Keratinocyte (primary cell): ENCODE measurements around the gene DNTTIP2. TPM values are rescaled to one million over a fixed set of nuclear protein-coding genes. Genes with fewer than 3 reads are reported as not detected.

ENCODE experiments used
- DNase-seq: peaks from one replicate; pipeline ENCODE4 v3.0.0-alpha.2; 2011; ENCODE audit warnings: low read depth, missing footprints, low spot score
- FAIRE-seq: peaks from 2 replicates; lab custom pipeline; 2011; peaks lifted over from hg19 to GRCh38; lab: Jason Lieb, UNC
- H2AFZ ChIP-seq: 2 replicates; pipeline ENCODE4 v1.6.0; 2012; ENCODE audit warnings: low read length, control low read depth, inconsistent platforms; ENCODE audit not compliant: control insufficient read depth
- H3K27ac ChIP-seq: 2 replicates; pipeline ENCODE4 v1.5.1; 2011; ENCODE audit warnings: low read length; ENCODE audit not compliant: control insufficient read depth, insufficient read depth
- H3K27me3 ChIP-seq: 3 replicates; pipeline ENCODE4 v1.6.0; 2011; ENCODE audit warnings: low read length; ENCODE audit not compliant: control insufficient read depth, insufficient read depth; ENCODE audit errors: extremely low read depth
- H3K36me3 ChIP-seq, 2 experiments: 2 replicates in 1 of 2; 3 replicates in 1 of 2; pipeline ENCODE4 v1.5.1; 2011; ENCODE audit warnings: low read length in 2 of 2, mild to moderate bottlenecking in 1 of 2; ENCODE audit not compliant: control insufficient read depth in 2 of 2, insufficient read depth in 2 of 2; ENCODE audit errors: extremely low read depth in 1 of 2
- H3K4me1 ChIP-seq: 3 replicates; pipeline ENCODE4 v1.5.1; 2011; ENCODE audit warnings: low read length; ENCODE audit not compliant: control insufficient read depth, insufficient read depth; ENCODE audit errors: extremely low read depth
- H3K4me2 ChIP-seq: 3 replicates; pipeline ENCODE4 v1.6.0; 2011; ENCODE audit warnings: low read depth, low read length; ENCODE audit not compliant: control insufficient read depth, insufficient read depth; ENCODE audit errors: extremely low read depth
- H3K4me3 ChIP-seq, 3 experiments: fragments of 200-600 bp in 1 of 3; sonication (generic) in 1 of 3; 2 replicates in 2 of 3; 3 replicates in 1 of 3; pipeline ENCODE4 v1.5.1; 2011 to 2016; ENCODE audit warnings: low read length in 3 of 3, mild to moderate bottlenecking in 3 of 3, control low read depth in 2 of 3, inconsistent platforms in 1 of 3, low read depth in 1 of 3, mixed read lengths in 1 of 3, mixed run types in 1 of 3, moderate library complexity in 1 of 3; ENCODE audit not compliant: control insufficient read depth in 2 of 3, insufficient read depth in 2 of 3; ENCODE audit errors: extremely low read depth in 1 of 3
- H3K79me2 ChIP-seq: 2 replicates; pipeline ENCODE4 v1.6.0; 2012; ENCODE audit warnings: low read length; ENCODE audit not compliant: control insufficient read depth, insufficient read depth
- H3K9ac ChIP-seq: 3 replicates; pipeline ENCODE4 v1.6.0; 2011; ENCODE audit warnings: low read length; ENCODE audit not compliant: control insufficient read depth, insufficient read depth; ENCODE audit errors: extremely low read depth
- H3K9me1 ChIP-seq: 3 replicates; pipeline ENCODE4 v1.6.0; 2011; ENCODE audit warnings: low read length; ENCODE audit not compliant: control insufficient read depth, insufficient read depth; ENCODE audit errors: extremely low read depth
- H3K9me3 ChIP-seq: 2 replicates; pipeline ENCODE4 v1.5.1; 2012; ENCODE audit warnings: low read depth, low read length; ENCODE audit not compliant: control insufficient read depth
- H4K20me1 ChIP-seq: 3 replicates; pipeline ENCODE4 v1.6.0; 2011; ENCODE audit warnings: low read length; ENCODE audit not compliant: control insufficient read depth, insufficient read depth; ENCODE audit errors: extremely low read depth
- CTCF ChIP-seq, 3 experiments: IDR thresholded peaks in 1 of 3; conservative IDR thresholded peaks in 1 of 3; optimal IDR thresholded peaks in 1 of 3; 2 replicates in 2 of 3; 3 replicates in 1 of 3; pipeline versions ENCODE3 to v1.5.1; 2011; ENCODE audit warnings: low read length in 3 of 3, mild to moderate bottlenecking in 3 of 3, moderate library complexity in 2 of 3, control low read depth in 1 of 3, inconsistent platforms in 1 of 3; ENCODE audit not compliant: insufficient read depth in 2 of 3; ENCODE audit errors: extremely low read depth in 1 of 3
- EZH2 ChIP-seq: IDR thresholded peaks from one replicate; pipeline ENCODE4 v1.6.1; 2012; ENCODE audit warnings: inconsistent platforms, mild to moderate bottlenecking, low read length, moderate library complexity
- dilution Hi-C: fragments of 300-500 bp; cut with MboI; formaldehyde crosslinking; loops from one replicate; pipeline ENCODE4 v1.7.0; 2020; ENCODE audit warnings: low sequenced_read_pairs; ENCODE audit not compliant: extremely low pct_ligation_motif_present
- polyA plus RNA-seq, 5 experiments: library from polyadenylated mRNA; depleted of rRNA in 3 of 5; stranded (reverse) in 3 of 5; stranded (forward) in 1 of 5; unstranded in 1 of 5; fragments of >200 nt; gene quantifications; 1 replicate in 1 of 5; 2 replicates in 3 of 5; 3 replicates in 1 of 5; pipeline versions ENCODE4 v1.2.1 to v1.2.3, GENCODE V29; 2011 to 2012; ENCODE audit warnings: missing spikeins in 2 of 5, low read depth in 1 of 5, low replicate concordance in 1 of 5

DNTTIP2 gene
- polyA plus RNA-seq, 1 donor (not counting 4 experiments of a cell fraction or from before 2014, with no cell fraction given), result 46.2 TPM

- Histone ChIP-seq H3K4me2 (no peak overlapping the region), H3K36me3 (no peaks in the 10 kb centered on the region), H3K79me2 (no peaks in the 10 kb centered on the region), H2AFZ (no peak overlapping the region), H3K9ac (no peak overlapping the region), H3K27me3 (no peaks in the 10 kb centered on the region), H3K27ac (no peak overlapping the region), H3K9me3 (no peaks in the 10 kb centered on the region), H3K4me3 (no peak overlapping the region), H4K20me1 (no peaks in the 10 kb centered on the region), H3K9me1 (peaks cover 2% of the 10 kb centered on the region), H3K4me1 (peaks cover 12% of the 10 kb centered on the region)
- no peak for DNase-seq
- TF ChIP-seq CTCF (optimal IDR thresholded peaks at IDR 0.05 in 1 of 3, IDR thresholded peaks at IDR 0.05 in 1 of 3, conservative IDR thresholded peaks at IDR 0.05 in 1 of 3; ENCODE audit: extremely low read depth in 1 of 3, insufficient read depth in 2 of 3, low read length in 3 of 3) (no peak), EZH2 (no peak)
- no peak for FAIRE-seq
- dilution Hi-C loops, result no loop called here
Observed at GRCh38 chr1:93842750-93843500, 36.1 kb downstream of the DNTTIP2 start.

- peaks cover 12% of the 10 kb centered on the region for H3K4me1 ChIP-seq
- H3K9me1 ChIP-seq, result peaks cover 2% of the 10 kb centered on the region
- no peak overlapping the region for H3K27ac ChIP-seq
- no peaks in the 10 kb centered on the region for H3K27me3 ChIP-seq
- DNase-seq, result no peak
- no peak overlapping the region for H2AFZ ChIP-seq
- H3K9ac ChIP-seq, result no peak overlapping the region
- dilution Hi-C loops, result no loop called here
- H3K36me3 ChIP-seq, result no peaks in the 10 kb centered on the region
- no peak for TF ChIP-seq CTCF (optimal IDR thresholded peaks at IDR 0.05 in 1 of 3, IDR thresholded peaks at IDR 0.05 in 1 of 3, conservative IDR thresholded peaks at IDR 0.05 in 1 of 3; ENCODE audit: extremely low read depth in 1 of 3, insufficient read depth in 2 of 3, low read length in 3 of 3)
- no peak for TF ChIP-seq EZH2
- no peak overlapping the region for H3K4me3 ChIP-seq
- H4K20me1 ChIP-seq, result no peaks in the 10 kb centered on the region
- FAIRE-seq, result no peak
- H3K4me2 ChIP-seq, result no peak overlapping the region
- no peaks in the 10 kb centered on the region for H3K9me3 ChIP-seq
- no peaks in the 10 kb centered on the region for H3K79me2 ChIP-seq
Observed at GRCh38 chr1:93841771-93842170, 37.2 kb downstream of the DNTTIP2 start.
